Measurements from ENCODE around the gene LNP1. TPM values are rescaled to one million over a fixed set of nuclear protein-coding genes. Genes with fewer than 3 reads are reported as not detected.

LNP1 gene
- total and polyA plus RNA-seq, 2 of the 13 experiments (the other 11 are each of a cell fraction or from before 2014, with no cell fraction given), result 3.6 to 7.0 TPM

GRCh38 chr3:100386437-100387074 is 14.8 kb upstream of the LNP1 start (continued):
- TF ChIP-seq ZNF275 (CRISPR knock-in tag; IDR thresholded peaks at IDR 0.05; ENCODE audit: borderline replicate concordance) (no peak), SAP130 (CRISPR knock-in tag; IDR thresholded peaks at IDR 0.05; ENCODE audit: low read depth) (peak; percentile 41), RAD51 (IDR thresholded peaks at IDR 0.05; ENCODE audit: borderline replicate concordance) (no peak), FOXO1 (CRISPR knock-in tag; IDR thresholded peaks at IDR 0.05) (peak; percentile 28; the same call in 1 of the 2 replicates), FOXC1 (CRISPR knock-in tag; IDR thresholded peaks at IDR 0.05; ENCODE audit: borderline replicate concordance) (no peak), MLXIP (CRISPR knock-in tag; IDR thresholded peaks at IDR 0.05; ENCODE audit: borderline replicate concordance) (no peak), CC2D1A (CRISPR knock-in tag; IDR thresholded peaks at IDR 0.05) (no peak), KAT7 (CRISPR knock-in tag; IDR thresholded peaks at IDR 0.05; ENCODE audit: borderline replicate concordance) (no peak), HOXA3 (CRISPR knock-in tag; IDR thresholded peaks at IDR 0.05) (no peak), GABPB1 (CRISPR knock-in tag; IDR thresholded peaks at IDR 0.05) (no peak), ZNF414 (CRISPR knock-in tag; IDR thresholded peaks at IDR 0.05) (no peak), KMT2A (CRISPR knock-in tag; IDR thresholded peaks at IDR 0.05) (no peak; the same call in 1 of the 2 replicates), PBX2 (CRISPR knock-in tag; IDR thresholded peaks at IDR 0.05) (no peak), RERE (CRISPR knock-in tag; IDR thresholded peaks at IDR 0.05; ENCODE audit: low read depth) (0 out of 2 replicates have a peak, but pooled peaks have one; percentile 62), ZNF879 (CRISPR knock-in tag; IDR thresholded peaks at IDR 0.05) (no peak), MXD4 (CRISPR knock-in tag; IDR thresholded peaks at IDR 0.05) (no peak)
